ENCODE results near the gene PEX12. TPM values are rescaled to one million over a fixed set of nuclear protein-coding genes. Genes with fewer than 3 reads are reported as not detected.

The PEX12 gene
- total RNA-seq = 4.0 and 5.8 TPM in 2 replicates

DNA sequence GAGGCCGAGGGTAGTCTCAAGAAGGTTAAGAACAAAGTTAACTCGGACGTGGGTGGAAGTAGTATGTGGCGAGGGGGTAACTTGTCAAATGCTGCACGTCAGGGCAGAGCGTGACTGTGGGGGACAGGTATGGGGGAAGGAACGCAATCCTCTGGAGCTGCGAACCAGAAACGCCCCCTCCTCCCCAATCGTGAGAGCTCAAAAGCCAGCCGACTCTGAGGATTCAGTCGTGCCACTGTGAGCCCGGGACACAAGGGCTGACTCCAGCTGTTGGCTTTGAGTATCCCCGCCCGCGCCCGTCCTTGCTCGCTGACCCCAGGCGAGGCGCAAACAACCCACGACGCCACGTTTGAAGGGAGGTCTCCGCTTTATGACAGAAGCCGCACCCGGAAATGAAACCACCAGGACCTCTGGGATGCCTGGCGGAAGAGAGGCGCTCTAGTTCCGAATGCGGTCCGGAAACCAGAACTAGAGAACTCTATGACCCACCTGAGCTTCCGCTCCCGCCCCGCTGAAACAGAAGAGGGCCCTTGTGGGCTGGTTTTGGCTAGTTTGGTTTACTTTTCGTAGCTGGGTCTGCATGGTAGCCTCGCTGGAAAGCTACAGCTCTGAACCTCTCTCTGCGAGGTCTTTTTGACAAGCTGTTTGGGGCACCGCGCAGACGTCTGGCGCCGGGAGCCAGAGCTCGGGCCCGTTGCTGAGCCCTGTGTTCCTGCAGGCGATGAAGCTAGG, at the start of gene PEX12:
Gene PEX12 (minus strand): TSS at position 375 of the 732 bp plus-strand sequence. CDS start 550 bp downstream, outside the sequence.

GRCh38 chr17:35587074-35587961, 8.9 kb upstream of the PEX12 start, which contains the start of gene AP2B1:
TSS of gene AP2B1 (plus strand) at chr17:35587322. CDS start at chr17:35594031, 6,709 bp downstream.

DNA sequence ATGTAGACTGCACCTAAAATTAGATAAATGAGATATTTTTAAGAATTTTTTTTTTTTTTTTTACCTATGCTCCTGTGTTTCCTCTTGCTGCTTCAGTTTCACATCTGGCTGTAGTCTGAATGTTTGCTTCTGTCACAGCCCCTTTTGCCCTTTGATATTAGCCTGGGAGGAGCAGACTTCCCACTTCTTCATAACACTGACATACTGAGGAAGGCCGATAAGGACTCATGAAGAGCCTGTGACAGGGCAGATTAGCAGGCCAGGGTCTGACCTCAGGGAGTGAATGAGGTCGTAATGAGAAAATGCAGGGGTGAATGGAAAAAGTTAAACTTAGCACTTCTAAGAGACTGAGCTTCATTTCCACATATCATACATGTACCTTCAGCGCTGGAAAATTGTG, 17.7 kb downstream of the PEX12 start, which contains the start of gene SLFN14:
Gene SLFN14 (minus strand): TSS at position 117 of the 400 bp plus-strand sequence. CDS start 2,757 bp downstream, outside the sequence.

DNA sequence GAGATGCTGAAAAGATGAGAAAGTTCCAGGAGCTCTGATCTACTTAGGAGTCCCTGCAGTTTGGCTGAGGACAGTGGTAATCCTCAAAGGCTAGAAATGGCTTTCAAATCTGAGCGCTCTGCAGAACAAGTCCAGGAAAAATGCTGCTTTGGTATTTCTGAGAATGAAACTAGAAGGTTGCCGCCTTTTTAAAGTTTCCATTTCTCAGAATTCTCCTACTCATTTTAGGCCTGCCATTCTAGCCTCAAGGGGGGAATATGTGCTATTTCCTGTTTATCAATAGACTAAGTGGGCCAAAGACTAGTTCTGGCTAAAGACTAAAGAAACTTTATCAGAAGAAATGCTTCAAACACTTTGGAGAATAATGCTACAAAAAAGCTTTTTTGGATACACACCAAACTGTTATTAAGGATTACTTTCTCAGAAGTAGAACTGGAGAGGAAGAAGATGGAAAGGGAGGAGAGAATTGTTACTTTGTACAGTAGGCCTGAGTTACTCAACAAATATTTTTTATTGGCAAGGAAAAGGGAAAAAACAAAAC, 40.7 kb downstream of the PEX12 start, which contains the start of gene SLFN12L:
Gene SLFN12L (minus strand): TSS at position 78 of the 541 bp plus-strand sequence. CDS start 15,314 bp downstream, outside the sequence.

Other genes with a start within 250 kb of the PEX12 start
- gene SLFN11, start 204.9 kb downstream of the PEX12 start, total RNA-seq = 74.9 and 82.3 TPM in 2 replicates
- gene SLFN12, start 146.1 kb downstream of the PEX12 start, total RNA-seq = 29.4 and 38.2 TPM in 2 replicates
- 3.6 and 6.2 TPM in 2 replicates for gene SLFN13, start 129.8 kb downstream of the PEX12 start, total RNA-seq
- under 0.01 TPM in 1 of 2 replicates, not detected in the other for gene SLFN12L, start 40.9 kb downstream of the PEX12 start, total RNA-seq
- gene SLFN14, start 17.8 kb downstream of the PEX12 start, total RNA-seq = not detected in 2 replicates
- 92.9 and 105 TPM in 2 replicates for gene AP2B1, start 8.8 kb upstream of the PEX12 start, total RNA-seq
- gene RASL10B, start 153.1 kb upstream of the PEX12 start, total RNA-seq = 0.07 TPM in 1 of 2 replicates, not detected in the other
- not detected in 2 replicates for gene GAS2L2, start 174.7 kb upstream of the PEX12 start, total RNA-seq
- not detected in 2 replicates for gene C17orf50, start 182.3 kb upstream of the PEX12 start, total RNA-seq
- 0.07 and 0.44 TPM in 2 replicates for gene MMP28, start 217.1 kb upstream of the PEX12 start, total RNA-seq
- 21.8 and 28.8 TPM in 2 replicates for gene TAF15, start 230.9 kb upstream of the PEX12 start, total RNA-seq

Data from mammary microvascular endothelial cell (primary cell).